ENCODE measurements around the gene PPARG. TPM values are rescaled to one million over a fixed set of nuclear protein-coding genes. Genes with fewer than 3 reads are reported as not detected.
A peak's percentile ranks its signal among the peaks of the same experiment; 100 is the strongest.

Gene PPARG
- total and polyA plus RNA-seq, 2 of the 13 experiments (the other 11 are each of a cell fraction or from before 2014, with no cell fraction given): 13.9 to 58.3 TPM

- TF ChIP-seq AHDC1 (CRISPR knock-in tag; IDR thresholded peaks at IDR 0.05; ENCODE audit: borderline replicate concordance): peak; percentile 57; the same call in 1 of the 2 replicates
- 0 out of 2 replicates have a peak, but pooled peaks have one; percentile 32 for TF ChIP-seq ZNF350 (CRISPR knock-in tag; IDR thresholded peaks at IDR 0.05; ENCODE audit: borderline replicate concordance, low read depth)
- TF ChIP-seq ZNF576 (CRISPR knock-in tag; IDR thresholded peaks at IDR 0.05): no peak
- no peak for TF ChIP-seq HMGXB3 (CRISPR knock-in tag; IDR thresholded peaks at IDR 0.05; ENCODE audit: borderline replicate concordance)
- TF ChIP-seq RBAK (CRISPR knock-in tag; IDR thresholded peaks at IDR 0.05): no peak
- peak; percentile 30; the same call in 1 of the 2 replicates for TF ChIP-seq ZNF503 (CRISPR knock-in tag; IDR thresholded peaks at IDR 0.05)
- TF ChIP-seq CENPBD1 (CRISPR knock-in tag; IDR thresholded peaks at IDR 0.05; ENCODE audit: borderline replicate concordance, low read depth): no peak
- TF ChIP-seq NFE2L1 (CRISPR knock-in tag; IDR thresholded peaks at IDR 0.05; ENCODE audit: borderline replicate concordance): no peak
- TF ChIP-seq ZBTB38 (CRISPR knock-in tag; IDR thresholded peaks at IDR 0.05): peak; percentile 80
Observed at GRCh38 chr3:12444582-12445471, 156.0 kb downstream of the PPARG start (continued).

All from HepG2 (cell line).